Measurements from ENCODE around the gene SETD3.

Gene SETD3

DNA sequence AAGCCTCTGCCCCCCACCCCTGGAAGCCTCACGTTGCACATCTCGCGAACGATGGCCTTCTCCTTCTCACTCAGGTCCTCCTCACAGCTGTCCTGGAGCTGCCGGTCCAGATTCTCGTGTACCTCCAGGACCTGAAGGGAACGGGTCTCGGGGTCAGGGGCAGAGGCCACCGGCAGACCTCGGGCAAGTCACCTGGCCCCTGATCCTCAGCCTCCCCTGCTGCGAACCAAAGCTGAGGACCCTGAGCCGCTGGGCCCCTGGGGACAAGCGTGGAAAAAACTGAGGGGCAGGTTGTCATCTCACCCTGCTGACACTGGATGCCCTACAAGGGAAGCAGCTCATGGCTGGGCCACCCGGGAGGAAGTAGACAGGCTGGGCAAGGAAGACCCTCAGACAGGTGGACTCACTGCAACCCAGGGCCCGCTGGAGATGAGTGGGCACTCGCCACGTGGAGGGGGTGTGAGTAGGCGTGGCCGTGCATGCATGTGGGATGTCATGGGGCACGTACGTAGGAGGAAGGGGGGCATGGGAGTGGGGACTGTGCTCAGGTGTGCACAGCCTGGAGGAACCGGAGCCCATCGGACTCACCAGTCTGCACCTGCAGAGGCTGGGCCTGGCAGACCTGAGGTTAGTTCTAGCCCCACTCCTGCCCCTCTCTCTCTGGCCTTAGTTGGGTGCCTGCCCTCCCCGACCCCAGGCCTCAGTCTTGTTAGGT, 35.7 kb upstream of the SETD3 start:
- TF ChIP-seq, protein P1, sequence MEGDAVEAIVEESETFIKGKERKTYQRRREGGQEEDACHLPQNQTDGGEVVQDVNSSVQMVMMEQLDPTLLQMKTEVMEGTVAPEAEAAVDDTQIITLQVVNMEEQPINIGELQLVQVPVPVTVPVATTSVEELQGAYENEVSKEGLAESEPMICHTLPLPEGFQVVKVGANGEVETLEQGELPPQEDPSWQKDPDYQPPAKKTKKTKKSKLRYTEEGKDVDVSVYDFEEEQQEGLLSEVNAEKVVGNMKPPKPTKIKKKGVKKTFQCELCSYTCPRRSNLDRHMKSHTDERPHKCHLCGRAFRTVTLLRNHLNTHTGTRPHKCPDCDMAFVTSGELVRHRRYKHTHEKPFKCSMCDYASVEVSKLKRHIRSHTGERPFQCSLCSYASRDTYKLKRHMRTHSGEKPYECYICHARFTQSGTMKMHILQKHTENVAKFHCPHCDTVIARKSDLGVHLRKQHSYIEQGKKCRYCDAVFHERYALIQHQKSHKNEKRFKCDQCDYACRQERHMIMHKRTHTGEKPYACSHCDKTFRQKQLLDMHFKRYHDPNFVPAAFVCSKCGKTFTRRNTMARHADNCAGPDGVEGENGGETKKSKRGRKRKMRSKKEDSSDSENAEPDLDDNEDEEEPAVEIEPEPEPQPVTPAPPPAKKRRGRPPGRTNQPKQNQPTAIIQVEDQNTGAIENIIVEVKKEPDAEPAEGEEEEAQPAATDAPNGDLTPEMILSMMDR (IDR thresholded peaks at IDR 0.05; ENCODE audit: insufficient read depth, low read depth, low read length, missing control alignments) = no peak
- no peak for DNase-seq (ENCODE audit: low read depth)

DNA sequence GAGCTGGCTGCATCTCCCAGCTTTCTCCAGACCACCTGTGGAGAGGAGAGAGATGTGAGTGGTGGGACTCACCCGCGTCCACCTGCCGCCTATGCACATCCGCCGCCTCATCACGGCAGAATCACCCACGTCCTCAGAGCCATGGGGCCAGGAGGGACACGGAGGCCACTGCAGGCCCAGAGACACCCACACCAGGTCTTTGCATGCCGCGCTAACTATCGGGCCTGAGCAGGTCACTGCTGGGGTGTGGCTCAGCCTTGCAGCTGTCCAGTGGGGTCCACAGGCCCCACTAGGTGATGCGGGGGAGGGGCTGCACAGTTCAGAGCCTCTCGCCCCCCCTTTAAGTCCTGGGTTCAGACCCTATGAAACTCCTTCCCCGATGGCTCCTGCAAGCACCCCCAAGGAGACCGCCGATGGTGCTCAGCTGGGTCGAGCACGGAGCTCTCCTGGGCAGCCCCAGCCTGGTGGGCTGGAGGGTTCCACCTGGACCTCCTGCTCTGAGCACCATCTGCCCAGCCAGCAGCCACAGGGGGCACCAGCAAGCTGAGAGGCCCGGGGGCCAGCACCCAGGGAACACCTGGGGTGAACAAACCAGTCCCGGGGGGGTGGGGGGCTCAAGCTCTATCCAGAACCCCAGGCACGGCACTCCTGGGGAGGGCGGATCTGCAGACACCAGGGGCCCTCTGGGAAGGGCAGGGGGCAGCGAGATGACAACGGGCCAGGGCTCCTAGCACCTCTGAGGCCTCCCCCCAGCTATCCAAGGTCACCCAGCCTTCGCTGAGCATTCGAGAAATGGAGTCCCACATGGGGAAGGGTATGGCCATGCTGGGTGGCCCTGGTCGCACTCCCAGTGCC, 34.9 kb upstream of the SETD3 start:
- no peak overlapping the region for H3K4me3 ChIP-seq (ENCODE audit: low read length)
- TF ChIP-seq, protein P1 (IDR thresholded peaks at IDR 0.05; ENCODE audit: insufficient read depth, low read depth, low read length, missing control alignments) = no peak
- no peak for DNase-seq (ENCODE audit: low read depth)

More for the DNA sequence above, 35.7 kb upstream of the SETD3 start:
- H3K4me3 ChIP-seq (ENCODE audit: low read length) = no peak overlapping the region

DNA sequence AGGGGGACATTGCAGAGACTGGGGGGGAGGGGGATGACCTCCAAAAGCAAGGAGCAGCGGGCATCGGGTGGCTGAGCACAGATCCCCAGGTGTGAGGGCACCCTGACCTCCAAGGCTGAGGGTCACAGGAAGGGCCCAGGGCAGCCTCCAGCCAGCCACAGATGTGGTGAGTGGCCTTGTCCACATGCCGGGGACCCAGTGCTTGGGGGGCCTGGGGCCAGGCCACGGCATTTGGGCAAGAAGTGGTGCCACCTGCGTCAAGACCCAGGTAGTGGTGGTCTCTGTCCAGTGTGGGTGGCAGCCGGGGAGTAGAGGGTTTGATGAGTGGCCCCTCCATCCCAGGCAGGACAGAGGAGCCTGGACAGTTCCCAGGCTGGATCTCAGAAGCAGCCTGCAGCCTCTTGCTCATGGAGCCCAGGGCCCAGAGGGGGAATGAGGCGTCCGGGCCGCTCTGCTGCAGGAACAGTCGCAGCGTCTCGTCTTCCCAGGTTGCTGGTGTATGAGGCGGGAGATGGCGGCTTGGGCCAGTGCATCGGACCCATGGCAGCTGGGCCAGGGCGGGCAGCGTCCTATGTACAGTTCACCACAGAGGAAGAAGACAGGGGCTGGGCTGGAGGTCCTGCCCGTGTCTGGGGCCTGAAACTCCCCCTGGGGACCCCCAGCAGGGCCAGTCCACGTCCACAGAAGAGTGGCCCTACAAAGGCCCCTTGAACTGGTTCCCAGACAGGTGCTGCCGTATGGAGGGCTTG, 34.1 kb upstream of the SETD3 start:
- DNase-seq (ENCODE audit: low read depth) = no peak
- TF ChIP-seq, protein P1 (IDR thresholded peaks at IDR 0.05; ENCODE audit: insufficient read depth, low read depth, low read length, missing control alignments) = no peak

DNA sequence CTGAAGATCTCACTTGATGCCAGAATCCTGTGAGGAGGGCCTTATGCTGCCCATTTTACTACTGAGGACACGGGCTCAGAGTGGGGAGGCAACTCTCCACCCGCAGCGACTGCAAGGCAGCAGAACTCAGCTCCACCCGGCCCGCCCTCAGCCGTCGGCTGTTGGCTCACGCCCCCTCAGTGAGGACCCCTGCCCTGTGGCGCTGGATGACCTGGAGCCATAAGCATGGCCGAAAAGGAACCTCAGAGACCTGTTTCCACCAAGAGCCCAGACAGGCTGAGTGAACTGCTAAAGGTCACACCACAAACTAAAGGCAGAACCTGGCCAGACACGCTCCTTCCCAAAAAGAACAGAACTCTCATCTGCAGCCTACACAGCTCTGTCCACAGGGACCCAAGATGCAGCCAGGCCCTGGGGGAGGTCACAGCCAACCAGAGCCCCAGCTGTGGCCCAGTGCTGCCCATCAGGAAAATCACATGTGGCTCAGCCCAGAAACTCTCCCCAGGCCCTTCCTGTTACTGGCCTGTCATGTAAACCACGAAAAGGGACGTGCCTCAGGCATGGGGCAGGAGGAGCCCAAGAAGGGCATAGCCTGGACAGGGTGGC, 33.4 kb upstream of the SETD3 start:
- TF ChIP-seq, protein P1 (IDR thresholded peaks at IDR 0.05; ENCODE audit: insufficient read depth, low read depth, low read length, missing control alignments) = no peak
- no peak overlapping the region for H3K4me3 ChIP-seq (ENCODE audit: low read length)
- DNase-seq (ENCODE audit: low read depth) = no peak

More for the DNA sequence above, 34.1 kb upstream of the SETD3 start:
- H3K4me3 ChIP-seq (ENCODE audit: low read length) = no peak overlapping the region

DNA sequence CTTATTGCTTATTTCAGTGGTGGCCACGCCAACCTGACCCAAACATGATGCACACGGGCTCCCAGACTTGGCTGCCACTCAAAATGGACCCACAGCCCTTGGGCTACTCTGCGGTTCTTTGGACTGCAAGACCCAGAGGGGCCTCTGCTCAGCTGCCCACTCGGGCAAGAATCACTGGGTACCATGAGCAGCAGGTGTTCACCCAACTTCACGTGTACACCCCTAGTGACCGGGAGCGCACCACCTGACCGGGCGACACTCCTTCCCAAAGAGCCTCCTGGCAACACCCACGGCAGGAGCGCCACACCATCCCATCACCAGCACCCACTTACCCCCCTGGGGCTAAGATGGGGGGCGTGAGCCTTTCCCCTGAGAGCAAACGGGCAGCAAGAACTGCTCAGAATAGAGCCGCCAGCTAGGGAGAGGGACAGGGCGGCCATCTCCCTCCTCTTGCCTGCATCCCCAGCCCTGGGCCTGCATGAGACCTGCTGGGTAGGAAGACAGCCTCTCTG, 32.6 kb upstream of the SETD3 start:
- DNase-seq (ENCODE audit: low read depth) = no peak
- TF ChIP-seq, protein P1 (IDR thresholded peaks at IDR 0.05; ENCODE audit: insufficient read depth, low read depth, low read length, missing control alignments) = no peak
- H3K4me3 ChIP-seq (ENCODE audit: low read length) = no peak overlapping the region

DNA sequence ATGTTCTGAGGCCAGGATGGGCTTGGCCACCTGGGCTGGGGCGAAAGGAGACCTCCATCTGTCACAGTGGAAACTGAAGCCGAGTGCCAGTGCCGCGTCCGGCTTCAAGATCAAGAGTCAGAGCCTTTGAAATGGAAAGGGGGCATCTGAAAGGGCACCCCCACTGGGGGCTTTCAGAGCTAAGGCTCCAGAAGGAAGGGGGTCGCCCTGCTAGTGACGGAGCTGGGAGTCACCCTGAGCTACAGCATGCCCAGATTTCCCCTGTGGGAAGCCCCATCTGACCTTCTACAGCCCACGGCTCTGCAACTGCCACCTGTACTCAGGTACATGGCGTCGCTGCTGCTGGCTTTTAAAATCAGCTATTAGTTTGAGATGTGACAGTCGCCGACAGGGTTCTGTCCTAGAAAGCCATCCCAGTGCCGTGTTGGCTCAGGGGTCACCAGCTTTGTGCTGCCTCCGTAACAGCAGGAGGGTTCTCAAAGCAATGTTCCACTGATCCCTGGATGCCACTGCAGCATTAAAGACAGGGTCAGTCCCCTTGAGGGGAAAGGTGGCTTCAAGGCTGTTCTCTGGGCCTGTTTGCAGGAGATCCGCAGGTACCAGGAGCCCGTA, 32.0 kb upstream of the SETD3 start:
- TF ChIP-seq, protein P1 (IDR thresholded peaks at IDR 0.05; ENCODE audit: insufficient read depth, low read depth, low read length, missing control alignments) = no peak
- H3K4me3 ChIP-seq (ENCODE audit: low read length) = no peak overlapping the region
- DNase-seq (ENCODE audit: low read depth) = no peak

All from epithelial cell of esophagus (primary cell).